DMS53 (cell line): ENCODE measurements around the gene TMEM204.

ENCODE experiments used
- DNase-seq: peaks from one replicate; lab custom pipeline; 2025; lab: John Stamatoyannopoulos, UW

The TMEM204 gene

DNA sequence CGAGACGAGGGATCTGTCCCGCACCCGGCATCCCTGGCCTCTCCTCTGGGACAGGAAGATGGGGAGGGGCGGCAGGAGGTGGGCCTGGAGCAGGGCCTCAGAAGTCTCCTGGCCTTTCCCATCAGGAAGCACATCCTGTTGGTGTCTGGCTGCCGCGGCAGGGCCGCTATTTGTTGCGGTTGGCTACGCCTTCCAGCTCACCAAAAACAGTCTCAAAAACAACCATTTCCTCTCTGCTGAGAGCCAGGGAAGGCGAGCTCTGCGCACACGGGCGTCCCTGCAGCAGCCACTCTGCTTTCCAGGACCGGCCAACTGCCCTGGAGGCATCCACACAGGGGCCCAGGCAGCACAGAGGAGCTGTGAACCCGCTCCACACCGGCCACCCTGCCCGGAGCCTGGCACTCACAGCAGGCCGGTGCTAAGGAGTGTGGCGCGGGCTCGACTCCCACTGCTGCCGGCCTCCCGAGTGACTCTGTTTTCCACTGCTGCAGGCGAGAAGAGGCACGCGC is at the start of gene TMEM204:
Gene TMEM204 (plus strand): TSS at position 224 of the 509 bp plus-strand sequence. CDS start 610 bp downstream, outside the sequence.
- DNase-seq: no peak

GRCh38 chr16:1485847-1486496 is 47.5 kb upstream of the TMEM204 start:
- DNase-seq: no peak

GRCh38 chr16:1486551-1487390 is 46.7 kb upstream of the TMEM204 start:
- no peak for DNase-seq

DNA sequence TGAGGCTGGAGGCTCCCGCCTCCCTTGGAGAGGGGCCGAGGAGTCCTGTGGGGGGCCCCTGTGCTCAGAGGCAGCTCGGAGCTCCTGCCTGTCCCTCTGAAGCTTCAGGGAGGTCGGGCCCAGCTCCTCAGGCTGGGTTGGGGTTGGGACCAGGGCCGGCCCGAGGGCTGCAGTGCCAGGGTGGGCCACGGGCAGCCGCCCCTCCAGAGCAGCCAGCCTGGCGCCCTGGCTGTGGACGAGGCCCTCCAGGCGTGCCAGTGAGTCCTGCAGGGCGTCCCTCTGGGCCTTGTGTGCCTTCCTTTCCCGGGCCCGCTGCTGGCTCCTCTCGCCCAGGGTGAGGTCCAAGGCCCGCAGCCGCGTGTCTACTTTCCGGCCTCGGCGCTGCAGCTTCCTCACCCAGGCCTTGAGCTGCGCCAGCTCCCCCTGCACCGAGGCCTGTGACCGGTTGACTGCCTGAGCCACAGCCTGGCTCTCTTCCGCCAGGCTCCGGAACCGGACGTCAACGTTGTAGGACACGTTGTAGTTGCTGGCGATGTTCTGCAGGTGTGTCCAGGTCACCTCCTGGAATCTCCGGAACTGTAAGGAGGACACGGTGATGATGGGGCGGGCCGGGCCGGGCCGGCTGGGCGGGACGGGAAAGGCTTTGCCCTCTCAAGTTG is 45.9 kb upstream of the TMEM204 start:
- no peak for DNase-seq

- DNase-seq: no peak
Observed at GRCh38 chr16:1488054-1488601, 45.3 kb upstream of the TMEM204 start.

DNA sequence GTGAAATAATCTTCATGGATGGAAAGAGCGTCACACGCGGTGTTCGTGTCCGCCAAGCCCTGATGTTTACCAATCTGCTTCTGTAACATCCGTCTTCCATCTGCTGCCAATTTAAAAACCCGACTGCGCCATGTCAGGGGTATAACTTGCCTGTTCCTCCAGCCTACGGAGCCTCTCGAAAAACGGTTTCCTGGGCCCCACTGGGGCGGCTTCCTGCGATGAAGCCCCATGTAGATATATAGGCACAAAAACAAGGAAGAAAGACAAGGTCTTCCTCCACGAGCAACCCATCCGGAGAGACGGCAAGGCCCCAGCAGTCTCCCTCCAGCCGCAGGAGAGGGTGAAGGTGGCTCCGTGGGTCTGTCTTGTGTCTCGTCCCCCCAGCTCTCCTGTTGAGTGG is 44.8 kb upstream of the TMEM204 start, which contains the start of gene PTX4:
Gene PTX4 (minus strand): TSS at position 326 of the 400 bp plus-strand sequence. CDS start 35 bp downstream, at position 291.
- no peak for DNase-seq

DNA sequence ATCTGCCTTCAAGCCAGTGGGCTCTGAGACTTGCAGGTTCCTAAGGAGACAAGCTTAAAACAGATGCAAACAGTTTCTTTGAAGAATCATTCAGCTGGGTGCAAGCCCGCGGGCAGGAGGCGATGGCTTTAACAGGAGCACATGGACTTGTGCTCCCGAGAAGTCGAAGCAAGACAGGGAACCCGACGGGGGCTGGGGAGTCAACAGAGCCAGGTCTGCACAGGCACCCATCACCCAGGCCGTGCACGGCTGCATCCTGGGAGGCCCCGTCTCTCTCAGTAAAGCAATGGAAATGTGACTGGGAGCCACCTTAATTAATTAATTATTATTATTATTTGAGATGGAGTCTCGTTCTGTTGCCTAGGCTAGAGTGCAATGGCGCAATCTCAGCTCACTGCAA is 44.4 kb upstream of the TMEM204 start:
- no peak for DNase-seq

- DNase-seq: no peak
Observed at GRCh38 chr16:1491327-1491726, 42.1 kb upstream of the TMEM204 start.

DNA sequence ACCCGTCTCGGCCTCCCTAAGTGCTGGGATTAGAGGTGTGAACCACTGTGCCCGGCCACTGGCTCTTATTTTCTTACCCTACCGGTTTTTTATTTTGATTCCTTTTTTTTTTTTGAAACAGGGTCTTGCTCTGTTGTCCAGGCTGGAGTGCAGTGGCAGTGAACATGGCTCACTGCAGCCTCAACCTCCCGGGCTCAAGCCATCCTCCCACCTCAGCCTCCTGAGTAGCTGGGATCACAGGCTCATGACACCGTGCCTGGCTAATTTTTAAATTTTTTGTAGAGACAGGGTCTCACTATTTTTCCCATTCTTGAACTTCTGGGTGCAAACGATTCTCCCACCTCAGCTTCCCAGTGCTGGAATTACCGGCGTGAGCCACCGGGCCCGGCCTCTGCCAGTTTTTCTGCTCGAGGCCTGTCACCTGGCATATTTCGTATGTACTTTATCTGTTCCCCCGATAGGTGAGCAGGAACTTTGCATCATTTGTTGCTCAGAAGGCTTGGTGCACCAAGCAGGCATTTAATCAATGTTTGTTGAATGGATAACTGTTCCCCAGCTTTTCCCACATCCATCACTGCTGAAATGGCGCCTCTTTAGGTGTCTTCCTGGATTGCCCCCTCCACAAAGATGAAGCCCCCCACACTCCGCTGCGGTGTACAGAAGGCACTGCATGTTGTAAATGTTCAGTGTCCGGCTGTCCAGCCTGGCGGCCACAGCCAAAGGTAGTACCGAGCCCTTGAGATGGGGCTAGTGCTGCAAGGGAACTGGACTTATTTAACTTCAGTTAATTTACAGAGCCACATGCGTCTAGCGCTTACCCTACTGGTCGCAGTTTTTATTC is 41.2 kb upstream of the TMEM204 start:
- DNase-seq: no peak

- peak; percentile 89 for DNase-seq
Observed at GRCh38 chr16:1492923-1493745, 40.3 kb upstream of the TMEM204 start, which contains the start of gene TELO2. Gene TELO2, plus strand, starts transcription at chr16:1493360. Its CDS starts 922 bp downstream, at chr16:1494282.

GRCh38 chr16:1493746-1494094 is 39.7 kb upstream of the TMEM204 start:
- DNase-seq: peak; percentile 60

DNA sequence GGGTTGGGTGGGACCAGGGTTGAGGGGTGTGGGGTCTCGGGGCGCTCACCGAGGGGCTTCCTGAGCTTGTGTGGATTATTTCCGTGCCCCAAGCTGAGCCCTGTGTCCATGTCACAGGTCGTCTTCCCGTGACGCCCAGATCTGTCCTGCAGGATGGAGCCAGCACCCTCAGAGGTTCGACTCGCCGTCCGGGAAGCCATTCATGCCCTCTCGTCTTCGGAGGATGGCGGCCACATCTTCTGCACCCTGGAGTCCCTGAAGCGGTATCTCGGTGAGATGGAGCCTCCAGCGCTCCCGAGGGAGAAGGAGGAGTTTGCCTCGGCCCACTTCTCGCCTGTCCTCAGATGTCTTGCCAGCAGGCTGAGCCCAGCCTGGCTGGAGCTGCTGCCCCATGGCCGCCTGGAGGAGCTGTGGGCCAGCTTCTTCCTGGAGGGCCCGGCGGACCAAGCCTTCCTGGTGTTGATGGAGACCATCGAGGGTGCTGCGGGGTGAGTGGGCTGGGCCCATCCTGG is 39.3 kb upstream of the TMEM204 start:
- peak; percentile 43 for DNase-seq

GRCh38 chr16:1494711-1495110 is 38.8 kb upstream of the TMEM204 start:
- DNase-seq: no peak

DNA sequence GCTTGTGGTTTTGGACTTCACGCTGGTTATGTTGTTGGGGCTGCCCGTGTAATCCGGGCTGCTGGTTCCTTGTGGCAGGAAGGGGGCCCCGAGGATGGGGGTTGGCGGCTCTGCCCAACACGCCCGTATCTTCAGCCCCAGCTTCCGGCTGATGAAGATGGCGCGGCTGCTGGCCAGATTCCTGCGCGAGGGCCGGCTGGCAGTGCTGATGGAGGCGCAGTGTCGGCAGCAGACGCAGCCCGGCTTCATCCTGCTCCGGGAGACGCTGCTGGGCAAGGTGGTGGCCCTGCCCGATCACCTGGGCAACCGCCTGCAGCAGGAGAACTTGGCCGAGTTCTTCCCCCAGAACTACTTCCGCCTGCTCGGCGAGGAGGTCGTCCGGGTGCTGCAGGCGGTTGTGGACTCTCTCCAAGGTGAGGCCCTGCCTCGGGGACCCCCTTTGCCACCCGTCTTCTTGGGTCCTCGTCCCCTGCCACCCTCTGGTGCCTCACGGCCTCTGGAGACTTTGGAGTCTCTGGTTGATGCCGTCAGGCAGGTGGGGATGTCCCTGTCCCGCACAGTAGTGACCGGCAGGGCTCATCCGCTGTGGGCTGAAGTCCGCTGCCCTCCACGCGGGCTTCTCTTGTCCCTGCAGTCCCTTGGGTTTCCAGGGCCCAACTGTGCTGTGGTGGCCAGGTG is 38.1 kb upstream of the TMEM204 start:
- DNase-seq: no peak

DNA sequence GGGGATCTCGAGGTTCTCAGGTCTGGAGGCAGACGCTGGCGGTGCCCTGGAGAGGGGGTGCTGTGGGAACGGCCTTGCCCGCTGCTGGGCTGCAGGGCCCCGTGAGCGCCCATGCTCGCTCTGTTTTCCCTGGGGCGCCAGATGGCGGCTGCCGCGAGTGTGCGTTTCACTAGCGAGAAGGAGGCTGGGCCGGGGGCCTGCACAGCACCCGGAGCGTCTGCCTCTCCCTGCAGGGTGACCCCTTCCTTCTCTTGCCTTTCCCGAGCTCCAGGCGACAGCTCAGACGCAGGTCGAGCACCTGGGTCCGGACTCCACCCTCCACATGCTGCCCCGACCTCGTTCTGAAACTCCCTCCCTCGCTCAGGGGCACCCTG is 37.6 kb upstream of the TMEM204 start:
- DNase-seq: no peak

DNA sequence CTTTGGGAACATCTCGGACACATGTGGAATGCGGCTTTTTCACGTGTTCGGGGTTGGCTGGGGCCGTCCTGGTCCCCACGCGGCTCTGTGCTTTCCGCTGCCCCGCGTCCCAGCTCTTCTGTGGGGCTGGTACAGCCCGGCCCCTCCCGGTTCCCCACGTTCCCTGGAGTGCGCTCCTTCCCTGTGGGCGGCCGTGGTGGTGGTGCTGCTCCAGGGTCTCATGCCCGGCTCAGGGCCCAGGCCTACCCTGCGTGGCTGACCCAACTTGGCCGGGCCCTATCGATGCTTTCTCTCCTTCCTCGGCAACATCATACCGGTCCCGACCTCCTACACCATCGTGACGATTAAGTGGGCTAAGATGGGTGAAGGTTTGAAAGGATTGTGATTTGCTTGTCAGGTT is 37.0 kb upstream of the TMEM204 start:
- no peak for DNase-seq

DNA sequence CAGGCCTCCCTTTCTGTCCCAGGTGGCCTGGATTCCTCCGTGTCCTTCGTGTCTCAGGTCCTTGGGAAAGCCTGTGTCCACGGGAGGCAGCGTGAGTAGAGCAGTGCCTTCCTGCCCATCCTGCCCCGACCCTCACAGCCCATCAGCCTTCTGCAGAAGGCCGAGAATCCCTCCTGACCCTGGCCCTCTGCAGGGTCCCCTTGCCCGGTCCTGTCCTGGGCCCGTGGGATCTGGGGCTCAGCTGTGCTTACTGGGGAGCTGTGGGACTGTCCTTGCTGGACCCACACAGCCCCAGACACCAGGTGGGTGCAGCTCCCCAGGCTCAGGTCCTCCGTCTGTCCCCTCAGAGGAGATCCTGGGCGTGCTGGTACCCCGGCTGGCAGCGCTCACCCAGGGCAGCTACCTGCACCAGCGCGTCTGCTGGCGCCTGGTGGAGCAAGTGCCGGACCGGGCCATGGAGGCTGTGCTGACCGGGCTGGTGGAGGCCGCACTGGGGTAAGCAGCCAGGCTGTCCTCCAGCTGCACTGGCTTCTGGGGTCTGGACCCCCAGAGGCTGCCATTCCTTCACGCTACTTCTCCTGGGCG is 36.4 kb upstream of the TMEM204 start:
- no peak for DNase-seq

DNA sequence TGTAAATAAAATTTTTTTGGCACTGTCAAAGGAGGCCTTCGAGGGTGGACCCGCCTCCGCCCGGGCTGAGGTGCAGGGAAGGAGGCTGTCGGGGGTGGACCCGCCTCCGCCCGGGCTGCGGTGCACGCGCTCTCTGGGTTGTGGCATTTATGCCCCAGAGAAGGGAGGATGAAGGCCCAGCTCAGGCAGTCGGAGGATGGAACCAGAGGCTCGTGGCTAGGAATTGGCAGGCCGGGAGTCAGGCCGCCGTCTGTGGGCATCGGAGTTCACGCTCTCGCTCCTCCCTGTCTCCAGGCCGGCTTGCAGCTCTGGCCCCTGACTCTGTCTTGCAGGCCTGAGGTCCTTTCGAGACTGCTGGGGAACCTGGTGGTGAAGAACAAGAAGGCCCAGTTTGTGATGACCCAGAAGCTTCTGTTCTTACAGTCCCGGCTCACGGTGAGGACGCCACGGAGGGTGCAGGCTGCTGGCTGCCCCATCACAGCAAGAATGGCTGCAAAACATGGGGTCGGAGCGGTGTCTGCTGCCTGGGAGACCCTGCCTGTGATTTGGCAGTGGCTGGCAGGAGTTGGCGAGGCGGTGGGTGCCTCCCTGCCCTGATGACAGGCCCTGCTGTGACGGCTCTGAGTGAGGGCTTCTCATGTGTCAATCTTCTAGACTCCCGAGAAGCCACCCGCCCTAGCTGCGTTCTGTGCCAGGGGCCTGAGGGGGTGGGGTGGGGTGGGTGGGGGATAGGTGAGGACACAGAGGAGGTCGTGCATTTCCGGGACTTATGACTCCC is 34.4 kb upstream of the TMEM204 start:
- DNase-seq: no peak
